Nephron progenitor cell (in vitro differentiated cells): Measurements from ENCODE around the gene SPRR1A.

ENCODE experiments used
- DNase-seq: peaks from one replicate; pipeline ENCODE4 v3.0.0; 2021
- H3K27ac Mint-ChIP-seq: 2 replicates; pipeline ENCODE4 v1.8.0; 2021; ENCODE audit warnings: mild to moderate bottlenecking, moderate library complexity, mixed read lengths
- H3K27me3 Mint-ChIP-seq: 2 replicates; pipeline ENCODE4 v1.8.0; 2021; ENCODE audit warnings: mild to moderate bottlenecking, low read depth, mixed read lengths; ENCODE audit not compliant: poor library complexity
- H3K36me3 Mint-ChIP-seq: 2 replicates; pipeline ENCODE4 v1.8.0; 2021; ENCODE audit warnings: low read depth, mixed read lengths
- H3K4me1 Mint-ChIP-seq: 2 replicates; pipeline ENCODE4 v1.8.0; 2021; ENCODE audit warnings: mixed read lengths
- H3K4me3 Mint-ChIP-seq: 2 replicates; pipeline ENCODE4 v1.8.0; 2021; ENCODE audit warnings: mild to moderate bottlenecking, moderate library complexity, mixed read lengths
- H3K9me3 Mint-ChIP-seq: 2 replicates; pipeline ENCODE4 v1.8.0; 2021; ENCODE audit warnings: mild to moderate bottlenecking, moderate library complexity, mixed read lengths
- CTCF ChIP-seq: fragments of 200-600 bp; sonication (generic); IDR thresholded peaks from 2 replicates; pipeline ENCODE4 v1.5.0; 2021; ENCODE audit warnings: antibody characterized with exemption

Gene SPRR1A

GRCh38 chr1:152983743-152984142, at the start of gene SPRR1A:
Gene SPRR1A (plus strand): TSS chr1:152984081. CDS start chr1:152985231, 1,150 bp downstream.
- peaks cover 9% of the 10 kb centered on the region for H3K27me3 Mint-ChIP-seq
- no peak for TF ChIP-seq CTCF
- no peak within 1 kb of the TSS for H3K27ac Mint-ChIP-seq
- DNase-seq, result no peak
- H3K36me3 Mint-ChIP-seq, result no peaks in the 10 kb centered on the region
- peaks cover 5% of the 10 kb centered on the region for H3K4me1 Mint-ChIP-seq
- H3K9me3 Mint-ChIP-seq, result peaks cover 14% of the 10 kb centered on the region
- no peak within 1 kb of the TSS for H3K4me3 Mint-ChIP-seq

- no peak for DNase-seq
- Mint-ChIP-seq H3K9me3 (peaks cover 29% of the 10 kb centered on the region), H3K4me3 (no peak overlapping the region), H3K27ac (no peak overlapping the region), H3K27me3 (peaks cover 5% of the 10 kb centered on the region), H3K4me1 (no peaks in the 10 kb centered on the region), H3K36me3 (no peaks in the 10 kb centered on the region)
- no peak for TF ChIP-seq CTCF
Measured at GRCh38 chr1:152940614-152941013, 43.3 kb upstream of the SPRR1A start.

- Mint-ChIP-seq H3K4me3 (no peak overlapping the region), H3K9me3 (peaks cover 26% of the 10 kb centered on the region), H3K27me3 (peaks cover 5% of the 10 kb centered on the region), H3K36me3 (no peaks in the 10 kb centered on the region), H3K4me1 (no peaks in the 10 kb centered on the region), H3K27ac (no peak overlapping the region)
- no peak for DNase-seq
- TF ChIP-seq CTCF, result no peak
Measured at GRCh38 chr1:152941037-152941711, 42.7 kb upstream of the SPRR1A start.

GRCh38 chr1:152942161-152942560, 41.7 kb upstream of the SPRR1A start:
- no peaks in the 10 kb centered on the region for H3K36me3 Mint-ChIP-seq
- no peak for DNase-seq

GRCh38 chr1:152946248-152946647, 37.6 kb upstream of the SPRR1A start:
- DNase-seq, result no peak
- Mint-ChIP-seq H3K27ac (no peak overlapping the region), H3K4me3 (no peak overlapping the region), H3K9me3 (peaks cover 31% of the 10 kb centered on the region), H3K4me1 (no peaks in the 10 kb centered on the region), H3K27me3 (peaks cover 2% of the 10 kb centered on the region), H3K36me3 (no peaks in the 10 kb centered on the region)
- no peak for TF ChIP-seq CTCF

More at GRCh38 chr1:152942161-152942560, 41.7 kb upstream of the SPRR1A start:
- Mint-ChIP-seq H3K4me1 (no peaks in the 10 kb centered on the region), H3K9me3 (peaks cover 28% of the 10 kb centered on the region), H3K27ac (no peak overlapping the region), H3K27me3 (peaks cover 5% of the 10 kb centered on the region), H3K4me3 (no peak overlapping the region)
- no peak for TF ChIP-seq CTCF

GRCh38 chr1:152946651-152947256, 37.1 kb upstream of the SPRR1A start, which contains the start of gene SPRR5:
Gene SPRR5 (plus strand): TSS chr1:152947206. CDS start chr1:152948555, 1,349 bp downstream.
- H3K9me3 Mint-ChIP-seq, result peaks cover 34% of the 10 kb centered on the region

More at GRCh38 chr1:152946651-152947256, 37.1 kb upstream of the SPRR1A start, which contains the start of gene SPRR5:
- no peak within 1 kb of the TSS for H3K27ac Mint-ChIP-seq
- no peak for DNase-seq
- H3K4me1 Mint-ChIP-seq, result no peaks in the 10 kb centered on the region
- H3K27me3 Mint-ChIP-seq, result peaks cover 7% of the 10 kb centered on the region
- TF ChIP-seq CTCF, result no peak
- no peaks in the 10 kb centered on the region for H3K36me3 Mint-ChIP-seq
- H3K4me3 Mint-ChIP-seq, result no peak within 1 kb of the TSS
